HL-60/S4 treated with retinoic acid at 250 ng/mL for 4 days and 3 days (cell line): ENCODE data around the gene BAAT.
"Not testable (repeated sequence)": the region's sequence is repeated elsewhere in the genome, so short reads cannot be mapped to it uniquely, and the experiment has no call there.

Source experiments
- in situ Hi-C: fragments of 300-500 bp; cut with MboI; formaldehyde crosslinking; loops from 2 replicates; pipeline ENCODE4 v1.7.0; 2022; ENCODE audit warnings: low sequenced_read_pairs

BAAT gene

GRCh38 chr9:101365181-101365580, 19.6 kb downstream of the BAAT start:
- in situ Hi-C loops = no loop called here

DNA sequence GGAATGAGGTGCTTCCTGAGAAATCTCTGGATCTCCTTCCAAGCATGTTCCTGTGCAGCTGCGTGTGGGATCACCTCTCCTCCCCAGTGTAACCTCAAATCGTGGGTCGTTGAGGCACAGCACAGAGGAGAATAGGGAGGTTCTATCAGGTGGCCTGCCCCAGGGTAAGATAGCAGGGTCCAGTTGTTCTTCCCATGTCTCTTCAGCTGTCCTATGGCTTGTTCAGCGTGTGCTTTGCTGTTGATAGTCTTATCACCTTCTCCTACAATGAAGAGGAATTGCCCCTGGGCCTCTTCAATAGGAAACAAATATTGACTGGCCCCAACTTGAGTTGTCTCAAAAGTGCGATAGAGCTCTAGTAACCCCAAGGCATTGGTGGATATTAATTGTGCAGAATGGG, 22.4 kb downstream of the BAAT start:
- in situ Hi-C loops = no loop called here

DNA sequence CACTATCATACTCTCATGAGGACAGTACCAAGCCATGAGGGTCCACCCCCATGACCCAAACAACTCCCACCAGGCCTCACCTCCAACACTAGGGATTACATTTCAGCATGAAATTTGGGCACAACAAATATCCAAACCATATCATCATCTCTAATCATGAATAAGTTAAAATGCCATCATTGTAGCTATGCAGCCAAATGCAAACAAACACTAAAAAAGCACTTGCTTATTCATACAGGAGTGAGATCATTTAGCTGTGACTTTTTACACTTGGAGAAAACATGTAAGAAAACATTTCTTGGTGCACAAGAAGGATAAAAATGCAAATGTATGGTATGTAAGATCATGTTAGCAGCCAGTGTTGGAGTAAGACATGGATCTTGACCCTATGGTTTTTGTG, 24.2 kb downstream of the BAAT start:
- in situ Hi-C loops = no loop called here

- in situ Hi-C loops = no loop called here
These were observed 25.1 kb downstream of the BAAT start for GRCh38 chr9:101359679-101360078.

DNA sequence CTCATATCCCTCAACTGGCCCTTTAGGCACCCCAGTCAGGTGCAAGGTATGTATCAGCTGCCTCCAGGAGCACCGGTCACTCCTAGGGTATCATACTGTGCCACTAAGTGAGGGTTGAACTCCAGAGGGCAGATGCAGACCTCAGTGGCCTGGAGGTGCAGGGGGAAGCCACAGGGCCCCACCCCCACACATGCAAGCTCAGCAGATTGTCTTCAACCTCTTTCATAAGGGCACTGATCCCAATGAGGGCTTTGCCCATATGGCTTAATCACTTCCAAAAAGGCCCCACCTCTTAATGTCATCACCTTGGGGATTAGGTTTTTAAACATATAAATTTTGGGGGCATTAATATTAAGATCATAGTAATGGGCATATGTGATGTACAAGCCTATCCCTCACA, 28.2 kb downstream of the BAAT start:
- in situ Hi-C loops = no loop called here

- in situ Hi-C loops = no loop called here
These were observed 29.8 kb downstream of the BAAT start for GRCh38 chr9:101354765-101355708.

DNA sequence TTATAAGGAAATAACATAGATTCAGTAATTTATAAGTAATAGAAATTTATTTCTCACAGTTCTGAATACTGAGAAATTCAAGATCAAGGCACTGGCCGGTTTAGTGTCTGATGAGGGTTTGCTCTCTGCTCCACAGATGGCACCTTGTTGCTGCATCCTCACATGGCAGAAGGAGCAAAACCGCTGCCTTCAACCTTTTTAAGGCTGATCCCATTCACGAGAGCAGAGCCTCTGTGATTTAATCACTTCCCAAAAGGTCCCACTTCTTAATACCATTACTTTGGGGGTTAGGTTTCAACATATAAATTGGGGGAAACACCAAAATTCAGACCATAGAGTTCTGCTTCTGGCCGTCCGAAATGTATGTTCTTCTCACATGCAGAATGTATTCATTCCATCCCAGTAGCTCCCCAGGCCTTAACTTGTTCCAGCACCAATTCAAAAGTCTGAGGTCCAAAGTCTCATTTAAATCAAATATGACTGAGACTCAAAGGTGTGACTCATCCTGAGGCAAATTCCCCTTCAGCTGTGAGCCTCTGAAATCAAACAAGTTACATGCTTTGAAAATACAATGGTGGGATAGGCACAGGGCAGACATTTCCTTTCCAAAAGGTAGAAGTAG, 30.6 kb downstream of the BAAT start:
- in situ Hi-C loops = no loop called here

GRCh38 chr9:101353683-101354082, 31.1 kb downstream of the BAAT start:
- in situ Hi-C loops = no loop called here

DNA sequence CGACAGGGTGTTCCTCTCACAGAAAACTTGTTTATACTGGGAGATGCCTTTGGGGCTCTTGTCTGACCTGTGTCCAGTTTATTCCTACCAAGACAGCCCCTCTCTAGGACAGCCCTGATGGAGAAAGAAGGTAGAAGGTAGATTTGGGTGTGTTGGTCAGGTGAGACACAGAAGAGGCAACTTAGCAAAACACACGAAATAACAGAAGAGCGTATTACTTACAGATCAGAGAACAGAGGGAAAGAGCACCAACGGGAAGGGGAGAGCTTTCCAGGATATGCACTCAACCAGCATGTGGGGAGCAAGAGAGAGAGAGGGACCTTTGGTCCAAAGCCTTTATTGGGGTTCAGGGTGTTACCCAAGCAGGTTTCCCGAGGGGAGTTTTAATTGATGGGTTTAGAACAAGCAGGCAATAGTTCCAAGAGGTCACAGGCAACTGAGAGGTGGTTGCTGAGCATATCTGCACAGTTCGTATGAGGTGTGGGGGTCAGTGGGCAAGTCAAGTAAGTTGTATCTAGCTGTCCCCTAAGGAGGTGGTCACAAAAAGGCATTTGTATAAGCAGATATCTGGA, 31.8 kb downstream of the BAAT start:
- in situ Hi-C loops = no loop called here

DNA sequence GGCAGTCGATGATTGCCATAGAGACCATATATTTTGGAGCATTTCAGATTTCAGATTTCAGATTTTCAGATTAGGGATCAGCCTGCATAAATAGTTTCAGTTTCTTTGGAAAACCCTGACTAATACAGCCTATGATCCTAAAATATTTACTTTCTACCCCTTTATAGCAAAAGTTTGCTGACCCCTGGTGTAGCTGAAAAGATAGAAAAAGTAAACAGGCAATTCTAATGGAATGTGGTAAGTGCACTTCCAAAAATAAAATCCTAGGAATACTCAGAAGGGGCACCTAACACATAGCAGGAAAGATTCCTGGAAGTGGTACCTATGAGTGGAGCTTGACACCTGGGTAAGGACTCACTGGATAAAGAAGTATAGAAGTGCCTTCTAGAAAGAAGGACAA, 34.5 kb downstream of the BAAT start:
- in situ Hi-C loops = no loop called here

DNA sequence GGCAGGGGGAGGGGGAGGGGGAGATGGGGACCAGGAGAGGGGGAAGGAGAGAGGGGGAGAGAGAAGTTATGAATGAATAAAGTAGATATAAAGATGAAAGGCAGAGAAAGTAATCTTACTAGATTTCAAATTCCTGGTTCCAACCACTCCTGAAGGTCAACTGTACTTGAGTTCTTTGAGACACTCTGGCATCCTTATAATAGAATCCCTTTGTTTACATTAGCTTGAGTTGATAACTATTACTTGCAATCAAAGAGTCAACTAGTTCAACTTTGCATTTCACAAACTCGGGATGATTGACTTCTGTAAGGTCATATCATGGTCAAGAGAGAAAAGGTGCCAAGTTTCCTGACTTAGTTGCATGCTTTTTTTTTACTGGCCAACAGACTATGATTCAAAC, 42.2 kb downstream of the BAAT start:
- in situ Hi-C loops = no loop called here

DNA sequence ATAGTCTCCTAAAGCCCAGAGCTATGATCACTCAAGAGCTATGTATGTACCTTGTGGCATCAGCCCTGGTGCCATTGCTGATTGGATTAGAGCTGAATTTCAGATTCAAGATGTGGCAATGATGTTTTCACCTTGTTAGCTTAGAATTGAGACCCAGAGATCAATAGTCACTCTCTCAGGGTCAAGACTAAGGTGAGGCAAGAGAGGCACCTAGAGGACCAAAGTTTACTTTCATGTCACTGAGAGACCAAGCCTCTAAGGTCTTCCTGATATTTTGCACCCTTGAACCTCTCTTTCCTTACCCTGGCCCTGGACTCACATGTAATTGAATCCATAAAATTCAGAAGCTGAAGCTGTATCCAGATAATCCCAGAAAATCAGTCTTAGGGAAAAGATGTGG, 42.8 kb downstream of the BAAT start:
- in situ Hi-C loops = no loop called here

DNA sequence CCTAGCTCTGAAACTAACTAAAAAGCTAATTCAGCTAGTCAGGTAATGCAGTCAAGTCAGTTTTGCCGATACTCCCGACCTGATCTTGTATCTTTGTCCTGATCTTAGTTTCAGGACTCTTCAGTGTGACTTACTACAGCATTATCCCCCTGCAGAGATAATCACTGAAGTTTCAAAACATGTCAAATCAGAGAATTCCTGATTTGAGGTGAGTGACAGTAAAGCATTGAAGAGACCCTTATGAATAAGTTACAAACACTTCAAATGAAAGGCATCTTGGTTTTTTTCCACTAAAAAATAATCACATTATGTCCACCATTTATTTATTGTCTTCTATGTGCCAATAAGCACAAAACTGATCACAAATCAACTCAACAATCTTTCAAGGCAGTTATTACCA, 47.6 kb downstream of the BAAT start:
- in situ Hi-C loops = no loop called here

- in situ Hi-C loops = no loop called here
These were observed 48.7 kb downstream of the BAAT start for GRCh38 chr9:101336091-101336490.

GRCh38 chr9:101333926-101334702, 50.7 kb downstream of the BAAT start:
- in situ Hi-C loops = no loop called here

- in situ Hi-C loops = no loop called here
These were observed 51.3 kb downstream of the BAAT start for GRCh38 chr9:101333490-101333889.

- in situ Hi-C loops = no loop called here
These were observed 52.4 kb downstream of the BAAT start for GRCh38 chr9:101332362-101332761.

GRCh38 chr9:101327422-101327909, 57.3 kb downstream of the BAAT start:
- in situ Hi-C loops = not testable (repeated sequence)

DNA sequence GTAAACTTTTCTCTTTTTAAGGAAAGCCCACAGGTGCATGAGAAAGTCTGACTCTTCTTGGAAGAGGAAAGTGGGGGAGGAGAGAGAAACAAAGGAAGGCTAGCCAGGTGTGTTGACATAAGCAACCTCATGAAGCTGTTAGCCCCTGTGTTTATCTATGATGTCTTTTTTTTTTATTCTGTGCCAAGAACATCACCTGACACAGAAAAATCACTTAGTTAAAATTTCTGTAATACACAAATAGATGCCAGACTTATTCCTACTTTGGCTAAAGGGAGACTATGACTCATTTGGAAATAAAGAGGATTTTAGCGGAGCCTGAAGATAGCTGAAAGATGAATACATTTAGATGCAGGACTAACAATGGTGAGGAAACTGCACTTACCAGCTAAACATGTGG, 58.3 kb downstream of the BAAT start:
- in situ Hi-C loops = no loop called here

DNA sequence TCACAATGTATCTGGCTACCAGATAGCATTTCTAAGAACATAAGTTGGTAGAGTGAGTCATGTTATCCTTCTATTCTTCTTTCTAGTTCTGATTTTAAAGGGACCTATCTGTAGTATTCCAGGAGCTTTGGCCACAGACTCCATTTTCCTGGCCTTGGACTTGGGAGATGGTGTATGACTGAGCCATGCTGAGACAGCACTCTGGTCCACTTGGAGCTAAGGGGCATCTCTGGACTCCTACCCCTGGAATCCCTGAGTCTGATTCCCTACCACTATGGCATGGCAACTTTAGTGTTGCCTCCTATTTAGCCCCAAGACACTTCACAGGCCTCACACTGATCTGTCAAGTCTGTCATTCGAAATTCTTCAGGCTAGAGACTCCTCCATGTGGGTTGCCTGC, 58.8 kb downstream of the BAAT start:
- in situ Hi-C loops = no loop called here

DNA sequence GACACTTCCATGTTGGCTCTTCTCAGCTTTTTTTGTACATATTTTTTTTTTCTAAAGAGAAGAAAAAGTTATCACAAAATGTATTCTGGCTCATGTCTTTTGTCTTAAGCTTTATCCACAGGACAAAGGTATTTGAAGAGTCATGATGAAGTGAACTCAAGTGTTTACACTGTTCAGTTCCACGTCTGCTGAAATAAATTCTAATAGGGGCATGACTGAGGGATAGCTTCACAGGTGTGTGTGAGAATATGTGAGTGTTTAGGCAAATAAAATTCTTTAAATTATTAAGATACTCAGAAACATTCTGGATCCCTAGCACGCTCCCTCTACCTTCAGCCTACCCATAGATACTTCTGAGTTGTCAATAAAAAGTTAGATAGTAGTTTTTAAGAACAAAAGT, 59.8 kb downstream of the BAAT start:
- in situ Hi-C loops = no loop called here
